Measurements from ENCODE around the gene CYB561D1.

The CYB561D1 gene

DNA sequence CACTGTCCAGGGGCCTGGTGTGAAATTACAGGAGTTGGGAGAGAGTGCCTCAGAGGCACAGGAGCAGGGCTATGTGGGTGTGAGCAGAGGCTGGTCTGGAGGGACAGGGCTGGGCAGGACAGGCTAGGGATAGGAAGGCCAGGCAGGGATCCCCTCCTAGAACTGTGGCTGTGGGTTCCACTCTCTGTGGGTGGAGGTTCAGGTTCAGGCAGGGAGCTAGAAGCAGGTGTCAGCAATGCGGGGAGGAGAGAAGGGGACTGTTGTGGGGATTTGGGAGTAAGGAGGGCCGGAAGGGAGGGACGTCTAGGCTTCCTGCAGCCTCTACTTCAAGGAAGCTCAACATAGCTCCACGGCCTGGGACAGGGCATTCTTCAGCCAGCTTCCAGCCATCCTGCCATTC, 37.5 kb downstream of the CYB561D1 start:
- Mint-ChIP-seq H3K4me1 (peaks cover 62% of the 10 kb centered on the region), H3K27me3 (ENCODE audit: low read depth, poor library complexity) (peaks cover 14% of the 10 kb centered on the region), H3K27ac (no peak overlapping the region), H3K36me3 (ENCODE audit: low read depth) (no peaks in the 10 kb centered on the region), H3K9me3 (no peaks in the 10 kb centered on the region), H3K4me3 (peak overlapping the region; percentile 12)
- DNase-seq = no peak
- TF ChIP-seq CTCF (IDR thresholded peaks at IDR 0.05) = no peak

DNA sequence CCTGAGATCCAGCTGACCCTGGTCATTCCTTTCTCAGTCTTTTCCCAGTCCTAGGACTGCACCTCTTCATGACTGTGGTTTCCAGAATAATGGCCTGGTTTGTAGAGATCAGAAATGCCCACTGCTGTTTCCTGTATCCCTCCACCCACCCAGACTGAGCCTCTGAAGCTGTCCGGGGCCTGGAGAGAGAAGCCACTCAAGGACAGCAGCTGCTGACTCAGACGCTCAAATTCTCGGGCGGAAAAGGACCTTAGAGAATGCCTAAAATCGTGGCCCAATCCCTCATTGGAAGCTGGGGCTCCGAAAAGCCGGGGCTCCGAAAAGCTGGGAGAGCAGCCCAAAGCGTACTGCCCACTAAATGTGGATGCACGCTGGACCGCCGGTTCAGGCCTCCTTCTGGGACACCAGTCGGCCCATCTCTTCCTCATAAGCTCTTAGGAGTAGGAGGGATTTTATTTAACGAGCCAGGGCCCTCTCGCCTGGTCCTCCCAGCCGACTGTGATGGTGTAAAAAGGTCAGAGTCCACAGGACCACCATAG, 38.0 kb downstream of the CYB561D1 start:
- DNase-seq = no peak
- Mint-ChIP-seq H3K27me3 (ENCODE audit: low read depth, poor library complexity) (peaks cover 14% of the 10 kb centered on the region), H3K36me3 (ENCODE audit: low read depth) (no peaks in the 10 kb centered on the region), H3K4me3 (no peak overlapping the region), H3K27ac (no peak overlapping the region), H3K4me1 (peaks cover 61% of the 10 kb centered on the region), H3K9me3 (no peaks in the 10 kb centered on the region)
- no peak for TF ChIP-seq CTCF (IDR thresholded peaks at IDR 0.05)

DNA sequence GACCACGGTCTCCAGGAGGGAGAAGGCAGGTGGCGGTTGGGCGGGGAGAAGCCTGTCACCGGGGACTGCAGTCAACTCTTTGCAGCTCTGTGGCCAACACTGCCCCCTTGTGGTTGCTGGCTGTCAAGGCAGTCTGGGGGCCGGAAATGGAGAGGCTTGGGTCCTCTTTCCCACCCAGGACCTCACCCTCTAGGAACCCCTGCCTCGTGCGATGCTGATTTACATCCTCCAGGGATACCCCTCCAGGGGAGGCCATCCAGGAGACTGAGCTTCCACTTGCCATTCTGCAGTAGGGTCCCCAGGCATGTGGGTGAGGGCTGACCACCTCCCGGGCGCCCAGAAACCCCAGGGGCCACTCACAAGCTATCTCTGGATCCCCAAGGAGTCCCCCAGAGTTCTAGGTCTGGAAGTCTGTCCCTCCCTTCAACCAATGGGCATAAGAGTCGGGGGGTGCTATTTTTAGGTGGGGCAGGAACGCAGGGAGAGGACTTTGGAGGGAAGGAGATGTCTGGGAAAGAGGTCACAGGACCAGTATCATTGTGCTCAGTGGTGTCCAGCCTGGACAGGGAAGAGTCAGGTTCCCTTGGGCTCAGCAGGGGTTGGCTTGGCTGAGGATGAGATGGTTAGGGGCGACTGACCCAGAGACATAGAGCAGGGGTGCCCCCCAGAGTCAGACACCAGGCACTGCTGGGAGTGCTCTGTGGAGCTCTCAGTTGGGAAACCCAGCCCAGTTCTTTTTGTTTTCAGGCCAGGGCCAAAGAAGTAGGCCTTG, 38.7 kb downstream of the CYB561D1 start:
- peaks cover 56% of the 10 kb centered on the region for H3K4me1 Mint-ChIP-seq
- peak overlapping the region; percentile 5 for H3K27ac Mint-ChIP-seq
- DNase-seq = peak; percentile 93
- no peaks in the 10 kb centered on the region for H3K9me3 Mint-ChIP-seq
- no peaks in the 10 kb centered on the region for H3K36me3 Mint-ChIP-seq (ENCODE audit: low read depth)
- H3K27me3 Mint-ChIP-seq (ENCODE audit: low read depth, poor library complexity) = peaks cover 8% of the 10 kb centered on the region
- H3K4me3 Mint-ChIP-seq = peak overlapping the region; percentile 13
- peak; percentile 88 for TF ChIP-seq CTCF (IDR thresholded peaks at IDR 0.05)

DNA sequence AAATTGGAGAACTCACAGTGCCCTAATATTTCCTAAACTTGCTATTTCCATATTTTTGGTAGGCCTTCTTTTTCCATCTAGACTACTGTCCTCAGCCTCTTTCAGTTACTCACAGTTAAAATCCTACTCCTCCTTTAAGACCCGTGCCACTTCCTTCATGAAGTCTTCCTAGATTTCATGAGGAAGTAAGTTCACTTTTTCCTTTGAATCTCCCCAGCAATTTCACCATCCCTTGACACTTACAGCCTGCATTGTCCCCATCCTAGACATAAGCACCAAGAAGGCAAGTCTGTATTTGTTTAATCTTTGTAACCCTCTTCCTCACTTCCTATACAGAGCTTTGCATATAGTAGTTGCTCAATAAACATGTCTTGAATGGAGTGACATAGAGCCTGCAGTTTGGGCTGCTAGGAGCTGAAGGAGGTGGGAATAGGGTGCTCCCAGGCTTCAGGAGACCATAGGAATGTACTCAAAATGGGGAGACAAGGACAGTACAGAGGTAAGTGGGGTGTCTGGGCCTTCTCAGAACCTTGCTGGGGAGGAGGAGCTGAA, 40.5 kb downstream of the CYB561D1 start:
- Mint-ChIP-seq H3K4me1 (peaks cover 41% of the 10 kb centered on the region), H3K36me3 (ENCODE audit: low read depth) (no peaks in the 10 kb centered on the region), H3K27ac (no peak overlapping the region), H3K4me3 (no peak overlapping the region), H3K27me3 (ENCODE audit: low read depth, poor library complexity) (peaks cover 14% of the 10 kb centered on the region), H3K9me3 (no peaks in the 10 kb centered on the region)
- no peak for TF ChIP-seq CTCF (IDR thresholded peaks at IDR 0.05)
- DNase-seq = no peak

DNA sequence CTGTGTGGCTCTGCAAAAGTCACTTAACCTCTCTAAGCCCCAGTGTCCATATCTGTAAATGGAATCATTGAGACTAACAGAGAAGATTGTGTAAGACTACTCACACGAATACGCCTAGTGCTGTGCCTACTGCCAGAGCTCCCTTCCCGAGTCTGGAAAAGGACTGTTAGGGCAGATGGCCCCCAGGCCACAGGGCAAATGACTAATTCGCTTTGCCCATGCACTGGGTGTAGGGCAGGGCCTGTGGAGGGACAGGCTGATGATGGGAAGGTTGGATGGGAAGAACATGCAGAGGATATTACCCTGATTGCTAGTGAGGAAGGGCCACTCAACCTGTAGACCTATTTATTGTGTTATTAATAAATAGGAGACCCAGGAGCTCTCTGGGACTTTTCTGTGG, 41.6 kb downstream of the CYB561D1 start:
- Mint-ChIP-seq H3K27ac (no peak overlapping the region), H3K4me3 (no peak overlapping the region), H3K9me3 (no peaks in the 10 kb centered on the region), H3K27me3 (ENCODE audit: low read depth, poor library complexity) (peaks cover 17% of the 10 kb centered on the region), H3K4me1 (peaks cover 35% of the 10 kb centered on the region), H3K36me3 (ENCODE audit: low read depth) (no peaks in the 10 kb centered on the region)
- TF ChIP-seq CTCF (IDR thresholded peaks at IDR 0.05) = no peak
- DNase-seq = no peak
